ENCODE results near the gene MTOR. TPM values are rescaled to one million over a fixed set of nuclear protein-coding genes. Genes with fewer than 3 reads are reported as not detected.

MTOR gene
- polyA plus RNA-seq, 1 of the 3 experiments (the other 2 are of a cell fraction), result 20.9 TPM

DNA sequence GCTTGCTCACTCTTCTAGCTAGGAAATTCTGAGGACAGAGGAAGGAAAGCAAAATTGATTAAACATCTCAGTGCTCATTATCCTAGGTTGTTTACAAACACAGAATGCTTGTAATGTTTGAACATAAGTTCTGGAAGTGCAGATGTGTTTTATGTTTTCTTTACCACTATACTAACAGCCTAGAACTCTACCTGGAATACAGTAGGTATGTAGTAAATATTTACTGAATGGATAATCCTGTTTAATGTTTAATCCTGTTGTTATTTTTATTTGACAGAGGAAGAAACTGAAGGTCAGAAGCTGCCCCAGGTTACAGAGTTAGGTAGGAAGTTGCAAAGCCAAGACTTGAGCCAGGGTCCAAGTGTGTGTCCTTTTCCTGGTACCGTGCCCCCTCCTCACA is 6.1 kb downstream of the MTOR start:
- Histone ChIP-seq H3K79me2 (ENCODE audit: insufficient read depth) (peaks cover 14% of the 10 kb centered on the region), H3K4me3 (ENCODE audit: low read depth in 2 of 2, low read length in 1 of 2) (no peak overlapping the region), H3K4me2 (no peak overlapping the region), H3K9ac (no peak overlapping the region), H3F3A (replicated peaks; ENCODE audit: insufficient read depth) (no peaks in the 10 kb centered on the region), H3K4me1 (ENCODE audit: control insufficient read depth in 1 of 2, insufficient read depth in 2 of 2, low read depth in 1 of 2, low read length in 1 of 2) (peaks cover 0 to 2% of the 10 kb centered on the region in 2 experiments; a peak in 2 of 4 replicates), H4K20me1 (ENCODE audit: insufficient read depth) (no peaks in the 10 kb centered on the region), H3K9me2 (no peaks in the 10 kb centered on the region), H2AFZ (ENCODE audit: low read depth) (no peak overlapping the region), H3K9me3 (no peaks in the 10 kb centered on the region), H3K27me3 (ENCODE audit: insufficient read depth) (no peaks in the 10 kb centered on the region), H3K27ac (ENCODE audit: low read depth in 2 of 2, low read length in 1 of 2) (no peak overlapping the region), H3K36me3 (replicated peaks in 1 of 2; ENCODE audit: control insufficient read depth in 1 of 2, insufficient read depth in 2 of 2, low read length in 1 of 2) (peaks cover 59 to 63% of the 10 kb centered on the region in 2 experiments)
- POLR2A ChIA-PET, result no interaction called here
- CTCF ChIA-PET, result interaction anchor here (0.8 to 1.6 kb wide), 4 partner anchors 10 to 389 kb away, joined by 3 to 10 read pairs (median 4); no protein-coding TSS in a partner anchor
- WGBS (ENCODE audit: low lambda C conversion rate), result 100% methylated on average over 1 of the region's 1 CpG
- TF ChIP-seq RAD21 (IDR thresholded peaks at IDR 0.05; ENCODE audit: low read length) (no peak), GATA2 (CRISPR knock-in tag; IDR thresholded peaks at IDR 0.05) (no peak), EP300 (IDR thresholded peaks at IDR 0.05; ENCODE audit: borderline replicate concordance in 1 of 2, low read depth in 1 of 2, low read length in 1 of 2) (no peak), CHD2 (IDR thresholded peaks at IDR 0.05; ENCODE audit: low read length, partially characterized antibody) (no peak), ELF1 (IDR thresholded peaks at IDR 0.05) (no peak), FOSL2 (IDR thresholded peaks at IDR 0.05; ENCODE audit: borderline replicate concordance, low read depth) (no peak), MXI1 (IDR thresholded peaks at IDR 0.05; ENCODE audit: low read depth, low read length) (no peak), TAF1 (IDR thresholded peaks at IDR 0.05; ENCODE audit: borderline replicate concordance, low read depth, low read length) (no peak), EZH2phosphoT487 (IDR thresholded peaks at IDR 0.05; ENCODE audit: borderline replicate concordance, low read depth) (no peak)
- TF ChIP-seq, protein P1, sequence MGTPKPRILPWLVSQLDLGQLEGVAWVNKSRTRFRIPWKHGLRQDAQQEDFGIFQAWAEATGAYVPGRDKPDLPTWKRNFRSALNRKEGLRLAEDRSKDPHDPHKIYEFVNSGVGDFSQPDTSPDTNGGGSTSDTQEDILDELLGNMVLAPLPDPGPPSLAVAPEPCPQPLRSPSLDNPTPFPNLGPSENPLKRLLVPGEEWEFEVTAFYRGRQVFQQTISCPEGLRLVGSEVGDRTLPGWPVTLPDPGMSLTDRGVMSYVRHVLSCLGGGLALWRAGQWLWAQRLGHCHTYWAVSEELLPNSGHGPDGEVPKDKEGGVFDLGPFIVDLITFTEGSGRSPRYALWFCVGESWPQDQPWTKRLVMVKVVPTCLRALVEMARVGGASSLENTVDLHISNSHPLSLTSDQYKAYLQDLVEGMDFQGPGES (IDR thresholded peaks at IDR 0.05; ENCODE audit: low read depth, low read length), result no peak
- TF ChIP-seq, protein P2, sequence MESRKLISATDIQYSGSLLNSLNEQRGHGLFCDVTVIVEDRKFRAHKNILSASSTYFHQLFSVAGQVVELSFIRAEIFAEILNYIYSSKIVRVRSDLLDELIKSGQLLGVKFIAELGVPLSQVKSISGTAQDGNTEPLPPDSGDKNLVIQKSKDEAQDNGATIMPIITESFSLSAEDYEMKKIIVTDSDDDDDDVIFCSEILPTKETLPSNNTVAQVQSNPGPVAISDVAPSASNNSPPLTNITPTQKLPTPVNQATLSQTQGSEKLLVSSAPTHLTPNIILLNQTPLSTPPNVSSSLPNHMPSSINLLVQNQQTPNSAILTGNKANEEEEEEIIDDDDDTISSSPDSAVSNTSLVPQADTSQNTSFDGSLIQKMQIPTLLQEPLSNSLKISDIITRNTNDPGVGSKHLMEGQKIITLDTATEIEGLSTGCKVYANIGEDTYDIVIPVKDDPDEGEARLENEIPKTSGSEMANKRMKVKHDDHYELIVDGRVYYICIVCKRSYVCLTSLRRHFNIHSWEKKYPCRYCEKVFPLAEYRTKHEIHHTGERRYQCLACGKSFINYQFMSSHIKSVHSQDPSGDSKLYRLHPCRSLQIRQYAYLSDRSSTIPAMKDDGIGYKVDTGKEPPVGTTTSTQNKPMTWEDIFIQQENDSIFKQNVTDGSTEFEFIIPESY (IDR thresholded peaks at IDR 0.05; ENCODE audit: borderline replicate concordance, low read depth), result no peak
- TF ChIP-seq, protein P3, sequence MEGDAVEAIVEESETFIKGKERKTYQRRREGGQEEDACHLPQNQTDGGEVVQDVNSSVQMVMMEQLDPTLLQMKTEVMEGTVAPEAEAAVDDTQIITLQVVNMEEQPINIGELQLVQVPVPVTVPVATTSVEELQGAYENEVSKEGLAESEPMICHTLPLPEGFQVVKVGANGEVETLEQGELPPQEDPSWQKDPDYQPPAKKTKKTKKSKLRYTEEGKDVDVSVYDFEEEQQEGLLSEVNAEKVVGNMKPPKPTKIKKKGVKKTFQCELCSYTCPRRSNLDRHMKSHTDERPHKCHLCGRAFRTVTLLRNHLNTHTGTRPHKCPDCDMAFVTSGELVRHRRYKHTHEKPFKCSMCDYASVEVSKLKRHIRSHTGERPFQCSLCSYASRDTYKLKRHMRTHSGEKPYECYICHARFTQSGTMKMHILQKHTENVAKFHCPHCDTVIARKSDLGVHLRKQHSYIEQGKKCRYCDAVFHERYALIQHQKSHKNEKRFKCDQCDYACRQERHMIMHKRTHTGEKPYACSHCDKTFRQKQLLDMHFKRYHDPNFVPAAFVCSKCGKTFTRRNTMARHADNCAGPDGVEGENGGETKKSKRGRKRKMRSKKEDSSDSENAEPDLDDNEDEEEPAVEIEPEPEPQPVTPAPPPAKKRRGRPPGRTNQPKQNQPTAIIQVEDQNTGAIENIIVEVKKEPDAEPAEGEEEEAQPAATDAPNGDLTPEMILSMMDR (IDR thresholded peaks at IDR 0.05), result no peak
- no peak for DNase-seq
